ENCODE measurements around the gene ATRNL1.
"Not testable (repeated sequence)": the region's sequence is repeated elsewhere in the genome, so short reads cannot be mapped to it uniquely, and the experiment has no call there.

- TF ChIP-seq ZNF138 (CRISPR knock-in tag; conservative IDR thresholded peaks at IDR 0.05); PRRX2 (CRISPR knock-in tag; IDR thresholded peaks at IDR 0.05); ZNF121 (CRISPR knock-in tag; IDR thresholded peaks at IDR 0.05); CTCF (IDR thresholded peaks at IDR 0.05); MAX (CRISPR knock-in tag; IDR thresholded peaks at IDR 0.05); TEAD4 (CRISPR knock-in tag; IDR thresholded peaks at IDR 0.05); E2F1 (CRISPR knock-in tag; IDR thresholded peaks at IDR 0.05); ZNF416 (CRISPR knock-in tag; IDR thresholded peaks at IDR 0.05); FOXP4 (CRISPR knock-in tag; IDR thresholded peaks at IDR 0.05); ETV6 (CRISPR knock-in tag; IDR thresholded peaks at IDR 0.05); ZNF425 (CRISPR knock-in tag; conservative IDR thresholded peaks at IDR 0.05); AFF4 (CRISPR knock-in tag; IDR thresholded peaks at IDR 0.05; ENCODE audit: borderline replicate concordance): not testable (repeated sequence)
Observed at GRCh38 chr10:115105411-115105810, 12.2 kb downstream of the ATRNL1 start.
